H1 (cell line): Measurements from ENCODE around the gene F8. TPM values are rescaled to one million over a fixed set of nuclear protein-coding genes. Genes with fewer than 3 reads are reported as not detected.

Experiments used
- CTBP2 ChIP-seq: IDR thresholded peaks from 2 replicates; pipeline ENCODE4 v1.7.0; 2011; ENCODE audit warnings: borderline replicate concordance, mild to moderate bottlenecking, moderate library complexity, mixed read lengths, low read length; ENCODE audit not compliant: insufficient read depth, insufficient read length
- KDM1A ChIP-seq: fragments of 200-600, 300-600 bp; sonication (generic); IDR thresholded peaks from 2 replicates; pipeline ENCODE4 v1.7.1; 2016; ENCODE audit warnings: mild to moderate bottlenecking, low read length, borderline replicate concordance
- NANOG ChIP-seq: IDR thresholded peaks from 2 replicates; pipeline ENCODE4 v1.6.1; 2011; ENCODE audit warnings: low read length, low read depth, mild to moderate bottlenecking, inconsistent platforms; ENCODE audit not compliant: insufficient read depth, poor library complexity, severe bottlenecking
- RNF2 ChIP-seq: fragments of 200-900, 300-1000 bp; sonication (generic); IDR thresholded peaks from 2 replicates; pipeline ENCODE4 v1.7.1; 2016; ENCODE audit warnings: borderline replicate concordance, low read depth, mild to moderate bottlenecking, antibody characterized with exemption, low read length; ENCODE audit not compliant: poor library complexity, severe bottlenecking; ENCODE audit errors: missing control alignments
- TEAD4 ChIP-seq: IDR thresholded peaks from 2 replicates; pipeline ENCODE4 v1.6.1; 2012; ENCODE audit warnings: low read depth, low read length, inconsistent platforms, mixed read lengths
- polyA plus RNA-seq, 7 experiments: library from polyadenylated mRNA; depleted of rRNA in 3 of 7; stranded (reverse) in 5 of 7; unstranded in 2 of 7; fragments of >200 nt in 5 of 7; fragments of 200-250 nt in 2 of 7; gene quantifications; 1 replicate in 5 of 7; 2 replicates in 1 of 7; 4 replicates in 1 of 7; pipeline versions ENCODE4 v1.2.1 to v1.2.3, GENCODE V29; 2011 to 2013; ENCODE audit warnings: missing spikeins in 2 of 7, mixed read lengths in 2 of 7
- total RNA-seq: library from RNA; stranded (reverse); fragmentation: NEBNext Ultra II Directional; extraction: Animal tissue kit (Norgen Biotek cat#: 25700); gene quantifications from 2 replicates; pipeline ENCODE4 v1.2.1, GENCODE V29; 2021

Gene F8
- total and polyA plus RNA-seq, 2 of the 8 experiments (the other 6 are each of a cell fraction or from before 2014, with no cell fraction given) = 1.1 to 2.6 TPM

DNA sequence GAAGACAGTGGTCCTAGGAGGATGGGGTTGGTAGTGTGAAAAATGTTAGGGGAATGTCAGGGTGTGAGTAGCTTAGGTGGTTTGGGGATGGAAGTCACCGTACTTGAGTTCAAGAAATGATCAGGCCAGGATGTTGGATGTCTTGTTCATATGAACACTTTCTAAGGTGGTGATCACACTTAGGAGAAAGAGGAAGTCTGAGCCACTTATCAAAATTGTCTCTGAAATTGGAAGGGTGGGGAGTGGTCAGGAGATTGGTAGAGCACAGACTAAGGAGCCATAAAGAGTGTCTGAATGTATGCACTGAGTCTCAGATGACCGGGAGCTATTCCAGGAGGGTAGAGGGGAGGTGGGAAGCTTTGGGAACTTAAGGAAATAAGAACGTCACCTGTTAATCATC is 31.1 kb upstream of the F8 start (continued):
- no peak for TF ChIP-seq KDM1A
- TF ChIP-seq RNF2 = no peak
- no peak for TF ChIP-seq CTBP2
- TF ChIP-seq TEAD4 = no peak
- no peak for TF ChIP-seq NANOG
